ENCODE data around the gene SCN10A. TPM values are rescaled to one million over a fixed set of nuclear protein-coding genes. Genes with fewer than 3 reads are reported as not detected.

Gene SCN10A
- total RNA-seq, 4 donors from 2014 or later = not detected

DNA sequence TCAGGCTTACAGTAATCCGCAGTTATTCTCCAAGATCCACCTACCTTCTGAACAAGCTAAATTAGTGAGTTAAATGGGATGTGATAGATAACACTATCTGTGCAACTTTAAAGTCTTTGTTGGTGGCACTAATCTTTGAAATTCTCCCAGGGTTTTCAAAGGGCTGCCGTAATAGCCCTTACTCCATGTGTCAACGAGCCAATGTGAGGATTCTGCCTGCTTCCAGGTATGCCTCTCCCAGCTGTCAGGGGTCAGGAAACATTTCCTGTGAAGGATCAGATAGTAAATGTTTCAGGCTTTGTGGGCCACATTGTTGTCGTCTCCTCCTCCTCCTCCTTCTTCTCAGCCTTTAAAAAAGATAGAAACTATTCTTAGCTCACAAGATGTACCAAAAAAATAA lies 146.3 kb downstream of the SCN10A start:
- no peaks in the 10 kb centered on the region for H3K9me3 ChIP-seq
- intact Hi-C loops (cut with DNase I) = no loop called here

DNA sequence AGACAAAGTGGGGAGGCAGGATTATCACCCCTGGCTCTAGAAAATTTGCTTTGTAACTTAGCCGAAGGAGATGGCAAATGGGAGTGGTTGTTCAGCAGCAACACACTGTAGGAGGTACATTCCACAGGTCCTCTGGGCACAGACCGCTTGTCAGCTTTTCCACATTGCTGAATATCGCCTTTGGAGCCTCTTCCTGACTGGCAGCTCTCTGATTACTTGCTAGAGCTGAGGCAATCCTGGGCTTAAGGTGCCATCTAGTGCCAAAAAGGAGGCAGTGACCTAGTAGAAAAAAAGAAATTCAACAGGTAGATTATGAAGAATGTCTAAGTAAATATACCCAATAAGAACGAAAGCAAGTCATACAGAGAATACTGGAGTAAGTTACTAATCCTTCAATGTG lies 153.5 kb downstream of the SCN10A start:
- H3K27ac ChIP-seq = no peak overlapping the region
- H3K4me1 ChIP-seq = no peaks in the 10 kb centered on the region
- intact Hi-C loops (cut with DNase I) = no loop called here
- no peak for DNase-seq
- WGBS, 2 donors = 15 to 37% methylated on average over 3 to 4 of the region's 4 CpGs
- H3K9me3 ChIP-seq = peaks cover 0 to 6% (median 0%) of the 10 kb centered on the region in 3 donors
- TF ChIP-seq POLR2A (IDR thresholded peaks at IDR 0.05) = no peak
- TF ChIP-seq, protein P1, sequence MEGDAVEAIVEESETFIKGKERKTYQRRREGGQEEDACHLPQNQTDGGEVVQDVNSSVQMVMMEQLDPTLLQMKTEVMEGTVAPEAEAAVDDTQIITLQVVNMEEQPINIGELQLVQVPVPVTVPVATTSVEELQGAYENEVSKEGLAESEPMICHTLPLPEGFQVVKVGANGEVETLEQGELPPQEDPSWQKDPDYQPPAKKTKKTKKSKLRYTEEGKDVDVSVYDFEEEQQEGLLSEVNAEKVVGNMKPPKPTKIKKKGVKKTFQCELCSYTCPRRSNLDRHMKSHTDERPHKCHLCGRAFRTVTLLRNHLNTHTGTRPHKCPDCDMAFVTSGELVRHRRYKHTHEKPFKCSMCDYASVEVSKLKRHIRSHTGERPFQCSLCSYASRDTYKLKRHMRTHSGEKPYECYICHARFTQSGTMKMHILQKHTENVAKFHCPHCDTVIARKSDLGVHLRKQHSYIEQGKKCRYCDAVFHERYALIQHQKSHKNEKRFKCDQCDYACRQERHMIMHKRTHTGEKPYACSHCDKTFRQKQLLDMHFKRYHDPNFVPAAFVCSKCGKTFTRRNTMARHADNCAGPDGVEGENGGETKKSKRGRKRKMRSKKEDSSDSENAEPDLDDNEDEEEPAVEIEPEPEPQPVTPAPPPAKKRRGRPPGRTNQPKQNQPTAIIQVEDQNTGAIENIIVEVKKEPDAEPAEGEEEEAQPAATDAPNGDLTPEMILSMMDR (IDR thresholded peaks at IDR 0.05) = peak in 2 of 6 experiments; percentile 12 to 58
- no peaks in the 10 kb centered on the region for H3K36me3 ChIP-seq
- no peak overlapping the region for H3K4me3 ChIP-seq
- H3K27me3 ChIP-seq = peaks cover 0 to 46% (median 0%) of the 10 kb centered on the region in 4 donors

More for the DNA sequence above, 146.3 kb downstream of the SCN10A start:
- DNase-seq = no peak
- H3K27ac ChIP-seq = no peak overlapping the region
- H3K27me3 ChIP-seq = peaks cover 0 to 4% (median 0%) of the 10 kb centered on the region in 4 donors
- TF ChIP-seq, protein P1 (IDR thresholded peaks at IDR 0.05) = no peak
- TF ChIP-seq POLR2A (IDR thresholded peaks at IDR 0.05) = no peak
- no peaks in the 10 kb centered on the region for H3K36me3 ChIP-seq
- no peaks in the 10 kb centered on the region for H3K4me1 ChIP-seq
- no peak overlapping the region for H3K4me3 ChIP-seq
- WGBS, 2 donors = 32 to 42% methylated on average over 4 of the region's 4 CpGs

DNA sequence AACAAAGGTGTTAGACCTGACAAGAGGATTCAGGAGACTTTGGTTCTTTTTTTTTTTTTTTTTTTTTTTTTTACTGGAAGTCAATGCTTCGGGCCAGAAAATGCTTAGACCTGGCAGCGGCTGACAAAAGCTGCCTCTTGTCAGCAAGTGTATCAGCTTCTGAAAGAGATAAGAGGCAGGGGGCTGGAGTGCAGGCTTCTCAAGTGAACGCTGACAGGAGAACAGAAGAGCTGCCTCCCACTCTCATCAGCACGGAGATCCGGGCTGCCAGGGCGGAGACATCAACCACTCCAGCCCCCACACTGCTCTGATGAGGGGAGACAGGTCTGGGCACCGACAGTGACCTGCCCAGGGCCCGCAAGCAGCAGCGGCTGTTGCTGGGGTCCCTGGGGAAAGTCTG lies 157.2 kb downstream of the SCN10A start:
- no peak overlapping the region for H3K27ac ChIP-seq
- peaks cover 0 to 6% (median 0%) of the 10 kb centered on the region in 3 donors for H3K9me3 ChIP-seq
- H3K36me3 ChIP-seq = no peaks in the 10 kb centered on the region
- no peak overlapping the region for H3K4me3 ChIP-seq
- WGBS, 2 donors = 12 to 13% methylated on average over 3 to 4 of the region's 9 CpGs
- TF ChIP-seq, protein P1 (IDR thresholded peaks at IDR 0.05) = no peak
- no peak for TF ChIP-seq POLR2A (IDR thresholded peaks at IDR 0.05)
- DNase-seq = no peak
- H3K27me3 ChIP-seq = peaks cover 0 to 76% (median 0%) of the 10 kb centered on the region in 4 donors
- intact Hi-C loops (cut with DNase I) = no loop called here
- H3K4me1 ChIP-seq = no peaks in the 10 kb centered on the region

DNA sequence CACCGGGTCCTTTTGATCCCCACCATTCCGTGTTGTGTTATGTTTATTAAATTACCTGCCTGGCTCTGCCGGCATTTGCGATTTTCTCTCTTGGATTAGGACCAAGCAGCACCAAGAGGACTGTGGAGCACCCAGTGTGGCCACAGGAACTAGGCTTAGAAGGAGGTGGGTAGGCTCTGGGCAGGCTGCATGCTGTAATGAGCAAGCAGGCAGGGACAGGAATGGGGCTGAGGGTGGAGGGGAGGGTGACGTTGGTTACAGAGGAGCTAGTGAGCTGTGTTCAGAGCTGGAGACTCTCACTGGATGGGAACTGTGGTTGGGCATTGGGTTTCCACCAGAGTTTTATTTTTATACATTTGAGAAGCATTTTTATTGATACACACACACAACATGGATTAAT lies 158.6 kb downstream of the SCN10A start:
- TF ChIP-seq, protein P1 (IDR thresholded peaks at IDR 0.05) = no peak
- TF ChIP-seq POLR2A (IDR thresholded peaks at IDR 0.05) = no peak
- no peaks in the 10 kb centered on the region for H3K9me3 ChIP-seq
- H3K4me1 ChIP-seq = no peaks in the 10 kb centered on the region
- DNase-seq = no peak
- 24 to 57% methylated on average over 3 to 4 of the region's 5 CpGs for WGBS, 2 donors
- peaks cover 0 to 88% (median 0%) of the 10 kb centered on the region in 4 donors for H3K27me3 ChIP-seq
- H3K27ac ChIP-seq = no peak overlapping the region
- intact Hi-C loops (cut with DNase I) = no loop called here
- H3K4me3 ChIP-seq = no peak overlapping the region
- no peaks in the 10 kb centered on the region for H3K36me3 ChIP-seq

DNA sequence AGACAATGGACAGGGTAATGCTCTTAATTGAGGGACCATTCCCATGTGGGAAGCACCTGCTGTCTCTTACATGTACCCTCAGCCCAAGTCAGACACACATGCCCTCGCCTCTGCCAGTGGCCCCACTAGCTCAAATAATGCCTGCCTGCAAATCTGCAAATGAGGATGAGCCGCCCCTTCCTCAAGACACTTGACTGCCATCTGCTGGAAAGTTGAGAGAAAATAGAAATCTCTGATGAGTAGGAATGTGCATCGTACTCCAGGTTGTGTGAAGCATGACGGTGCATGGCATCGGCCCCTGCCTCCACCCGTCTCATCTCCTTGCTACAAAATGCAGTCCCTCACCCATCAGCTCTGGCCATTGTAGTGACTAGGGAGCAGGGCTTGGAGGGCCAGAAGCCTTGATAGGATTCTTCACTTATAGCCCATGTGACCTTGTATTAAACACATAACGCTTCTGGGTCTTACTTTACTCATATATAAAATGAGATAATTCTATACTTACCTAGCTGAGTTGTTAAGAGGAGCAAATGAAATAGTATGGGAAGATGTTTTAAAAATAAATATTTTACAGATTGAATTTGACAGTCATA lies 160.2 kb downstream of the SCN10A start:
- 12 to 19% methylated on average over 5 to 7 of the region's 7 CpGs for WGBS, 2 donors
- H3K27me3 ChIP-seq = peaks cover 0 to 97% (median 0%) of the 10 kb centered on the region in 4 donors

More for the DNA sequence above, 160.2 kb downstream of the SCN10A start:
- intact Hi-C loops (cut with DNase I) = no loop called here
- no peaks in the 10 kb centered on the region for H3K9me3 ChIP-seq
- H3K4me3 ChIP-seq = no peak overlapping the region
- no peaks in the 10 kb centered on the region for H3K36me3 ChIP-seq
- TF ChIP-seq, protein P1 (IDR thresholded peaks at IDR 0.05) = peak in 3 of 6 experiments; percentile 15 to 37 (median 29)
- no peak for TF ChIP-seq POLR2A (IDR thresholded peaks at IDR 0.05)
- peaks cover 0 to 5% (median 0%) of the 10 kb centered on the region in 3 donors for H3K4me1 ChIP-seq
- DNase-seq = no peak
- H3K27ac ChIP-seq = no peak overlapping the region

All from esophagus squamous epithelium (tissue), 5 donors.